GM12873 (cell line): ENCODE measurements around the gene CPNE4.

Experiments used
- CTCF ChIP-seq: IDR thresholded peaks from 2 replicates; pipeline ENCODE4 v1.5.1; 2012; ENCODE audit warnings: low read depth, mild to moderate bottlenecking, moderate library complexity, low read length, control low read depth; ENCODE audit not compliant: insufficient read depth; ENCODE audit errors: missing control alignments

Gene CPNE4

GRCh38 chr3:131502530-131503319 is 532.1 kb downstream of the CPNE4 start, which contains the start of gene MRPL3:
MRPL3 (minus strand) TSS chr3:131502971; CDS start chr3:131502821, 150 bp downstream.
- TF ChIP-seq CTCF, result no peak

DNA sequence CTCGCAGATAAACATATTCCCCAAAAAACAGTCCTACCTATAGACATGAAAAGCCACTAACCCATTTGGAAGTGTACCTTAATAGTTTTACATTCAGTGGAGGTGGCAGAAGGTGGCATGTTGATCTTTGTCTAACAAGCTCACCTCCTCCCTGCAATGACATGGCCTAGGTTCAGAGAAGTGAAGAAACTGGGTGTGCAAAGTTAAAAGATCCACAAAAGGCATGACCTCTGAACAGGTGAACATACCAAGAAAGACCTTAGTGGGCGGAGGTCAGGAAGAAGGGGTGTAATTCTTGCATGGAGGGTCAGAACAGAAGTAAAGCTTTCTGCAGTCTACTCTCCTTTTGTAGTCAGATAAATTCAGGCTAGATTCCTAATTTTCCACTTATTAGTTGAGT is 532.9 kb downstream of the CPNE4 start:
- no peak for TF ChIP-seq CTCF

DNA sequence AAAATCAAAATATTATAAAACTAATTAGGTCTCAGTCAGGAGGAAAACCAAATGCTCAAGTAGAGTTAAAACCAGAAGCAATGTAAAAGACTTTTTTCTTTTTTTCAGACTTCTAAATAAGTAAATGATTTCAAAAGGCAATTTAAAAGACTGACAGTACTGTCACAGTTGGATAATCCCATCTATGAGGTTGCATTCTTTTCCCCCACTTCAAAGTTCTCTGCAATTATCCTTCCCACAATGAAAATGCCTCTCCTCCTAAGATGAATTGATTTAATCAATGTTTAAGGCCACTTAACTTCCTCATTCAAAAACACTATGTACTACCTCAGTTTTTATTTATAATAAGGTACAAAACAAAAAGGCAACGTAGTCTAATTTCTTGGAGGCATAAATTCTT is 540.1 kb downstream of the CPNE4 start:
- no peak for TF ChIP-seq CTCF

DNA sequence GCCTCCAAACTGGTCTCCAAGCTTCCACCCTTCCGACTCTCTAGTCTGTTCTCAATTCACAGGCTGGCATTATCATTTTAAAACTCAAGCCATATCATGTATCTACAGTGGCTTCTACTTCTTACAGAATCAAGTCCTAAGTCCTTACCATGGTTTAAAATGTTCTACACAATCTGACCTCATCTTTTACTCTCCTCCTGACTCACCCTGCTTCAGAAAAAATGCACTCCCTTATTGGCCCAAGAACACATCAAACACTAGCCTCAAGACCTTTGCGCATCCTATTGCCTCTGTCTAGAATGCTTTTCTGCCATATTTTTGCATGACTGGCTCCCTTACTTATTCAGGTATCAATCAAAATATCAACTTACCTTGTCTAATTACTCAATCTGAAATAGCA is 543.0 kb downstream of the CPNE4 start:
- no peak for TF ChIP-seq CTCF

- no peak for TF ChIP-seq CTCF
Measured at GRCh38 chr3:131491084-131491483, 543.7 kb downstream of the CPNE4 start.

- TF ChIP-seq CTCF, result no peak
Measured at GRCh38 chr3:131485119-131485518, 549.7 kb downstream of the CPNE4 start.

DNA sequence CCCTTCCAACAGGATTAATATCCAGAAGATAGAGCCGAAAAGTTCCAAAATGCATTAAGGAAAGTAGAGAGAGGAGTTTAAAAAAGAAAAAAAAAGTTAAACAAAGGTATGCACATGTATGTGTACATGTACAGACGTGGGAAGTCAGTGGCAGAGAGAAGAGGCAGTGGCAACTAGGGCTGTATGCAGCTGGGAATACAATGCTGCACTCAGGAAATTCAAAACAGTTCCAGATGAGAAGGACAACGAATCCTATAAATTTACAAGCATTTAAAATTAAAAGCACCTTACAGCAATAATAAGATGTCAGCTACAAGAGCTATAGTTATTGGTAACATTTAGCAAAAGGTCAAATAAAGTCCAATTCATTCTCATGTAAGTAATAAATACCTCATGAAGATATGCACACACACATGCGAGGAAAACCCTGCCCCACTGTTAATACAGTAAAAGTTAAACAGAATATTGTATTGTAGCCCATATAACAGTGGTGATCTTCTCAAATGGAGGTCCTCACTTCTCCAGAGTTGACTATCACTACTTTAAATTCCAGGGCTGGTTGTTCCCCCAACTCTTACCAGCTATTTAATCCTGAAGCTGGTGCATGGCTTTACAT is 550.2 kb downstream of the CPNE4 start:
- no peak for TF ChIP-seq CTCF
